Epithelial cell of esophagus (primary cell): ENCODE results near the gene CCZ1B.
"Not testable (repeated sequence)": the region's sequence is repeated elsewhere in the genome, so short reads cannot be mapped to it uniquely, and the experiment has no call there.

Experiments
- DNase-seq: peaks from one replicate; pipeline ENCODE4 v3.0.0; 2010; ENCODE audit warnings: low read depth
- H3K4me3 ChIP-seq: 2 replicates; pipeline ENCODE4 v1.5.1; 2011; ENCODE audit warnings: mild to moderate bottlenecking, low read length, control low read depth
- CTCF ChIP-seq: IDR thresholded peaks from 2 replicates; pipeline ENCODE4 v1.5.1; 2011; ENCODE audit warnings: low read depth, mild to moderate bottlenecking, low read length, control low read depth, inconsistent platforms; ENCODE audit not compliant: insufficient read depth; ENCODE audit errors: missing control alignments

CCZ1B gene

GRCh38 chr7:6826151-6826550 is at the start of gene CCZ1B:
Gene CCZ1B (minus strand): TSS chr7:6826275. CDS start chr7:6826197, 78 bp downstream.
- DNase-seq = peak; percentile 78
- TF ChIP-seq CTCF = peak; percentile 24
- H3K4me3 ChIP-seq = peak within 1 kb of the TSS; percentile 54

- not testable (repeated sequence) for H3K4me3 ChIP-seq, DNase-seq
Measured at GRCh38 chr7:6875022-6875421, 48.9 kb upstream of the CCZ1B start.

- DNase-seq, H3K4me3 ChIP-seq: not testable (repeated sequence)
Measured at GRCh38 chr7:6872246-6872945, 46.3 kb upstream of the CCZ1B start.

- peak; percentile 74 for DNase-seq
- H3K4me3 ChIP-seq = not testable (repeated sequence)
Measured at GRCh38 chr7:6871421-6872144, 45.5 kb upstream of the CCZ1B start.

GRCh38 chr7:6864751-6865150 is 38.7 kb upstream of the CCZ1B start:
- H3K4me3 ChIP-seq, DNase-seq: not testable (repeated sequence)

- DNase-seq, H3K4me3 ChIP-seq: not testable (repeated sequence)
Measured at GRCh38 chr7:6864188-6864587, 38.1 kb upstream of the CCZ1B start.

- DNase-seq, H3K4me3 ChIP-seq: not testable (repeated sequence)
Measured at GRCh38 chr7:6862876-6863275, 36.8 kb upstream of the CCZ1B start.

- DNase-seq = peak; percentile 57
- TF ChIP-seq CTCF = peak; percentile 61
- H3K4me3 ChIP-seq = not testable (repeated sequence)
Measured at GRCh38 chr7:6857721-6858314, 31.7 kb upstream of the CCZ1B start.

GRCh38 chr7:6855563-6856131 is 29.6 kb upstream of the CCZ1B start:
- not testable (repeated sequence) for H3K4me3 ChIP-seq, DNase-seq

- H3K4me3 ChIP-seq = peak overlapping the region; percentile 47
Measured at GRCh38 chr7:6854747-6855562, 28.9 kb upstream of the CCZ1B start.

GRCh38 chr7:6853681-6854080 is 27.6 kb upstream of the CCZ1B start:
- DNase-seq = peak; percentile 30
- H3K4me3 ChIP-seq = not testable (repeated sequence)

More at GRCh38 chr7:6854747-6855562, 28.9 kb upstream of the CCZ1B start:
- DNase-seq = not testable (repeated sequence)

- not testable (repeated sequence) for H3K4me3 ChIP-seq, DNase-seq
Measured at GRCh38 chr7:6849127-6849526, 23.1 kb upstream of the CCZ1B start.

GRCh38 chr7:6847751-6848150 is 21.7 kb upstream of the CCZ1B start:
- not testable (repeated sequence) for H3K4me3 ChIP-seq, DNase-seq

GRCh38 chr7:6845971-6846449 is 19.9 kb upstream of the CCZ1B start:
- DNase-seq, H3K4me3 ChIP-seq: not testable (repeated sequence)

GRCh38 chr7:6843654-6844053 is 17.6 kb upstream of the CCZ1B start:
- not testable (repeated sequence) for DNase-seq, H3K4me3 ChIP-seq

GRCh38 chr7:6843092-6843491 is 17.0 kb upstream of the CCZ1B start:
- H3K4me3 ChIP-seq, DNase-seq: not testable (repeated sequence)
